ENCODE data around the gene DIABLO.

Gene DIABLO

DNA sequence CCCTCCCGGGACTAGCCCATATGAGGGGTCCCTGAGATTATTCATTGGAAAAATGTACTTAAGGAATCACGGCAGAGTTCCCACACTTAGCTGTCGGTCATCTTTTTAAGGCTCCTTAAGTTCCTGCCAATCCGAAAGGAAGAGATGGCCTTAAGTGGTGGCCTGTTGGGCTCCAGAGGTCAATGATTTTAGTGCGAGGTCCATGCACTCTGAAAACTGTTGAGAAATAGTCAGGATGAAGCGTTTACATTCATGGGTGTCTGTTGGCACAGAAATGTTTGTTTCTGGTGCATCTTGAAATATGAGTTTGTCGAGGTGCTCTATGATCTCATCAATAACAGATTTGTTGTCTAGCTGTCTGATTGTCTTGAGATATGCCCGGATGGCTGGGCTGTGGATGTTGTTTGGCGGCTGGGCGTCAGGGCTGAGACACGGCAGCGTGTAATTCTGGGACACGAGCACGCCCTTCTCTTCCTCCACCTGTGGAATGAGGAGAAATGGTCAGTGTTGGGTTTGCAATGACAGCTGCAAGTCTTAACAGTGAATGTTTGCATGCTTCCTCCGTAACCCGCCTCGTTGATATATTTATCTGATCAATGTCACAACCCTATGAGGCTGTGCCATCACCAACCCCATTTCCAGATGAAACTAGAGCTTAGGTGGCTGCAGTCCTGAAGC is 53.5 kb downstream of the DIABLO start:
- no peaks in the 10 kb centered on the region for H3K36me3 ChIP-seq (ENCODE audit: insufficient read depth, low read length)
- H3K27me3 ChIP-seq (ENCODE audit: insufficient read depth, low read length) = no peaks in the 10 kb centered on the region
- no peaks in the 10 kb centered on the region for H3K4me1 ChIP-seq (ENCODE audit: insufficient read depth, low read length)
- H3K9me3 ChIP-seq (ENCODE audit: low read length) = peaks cover 4% of the 10 kb centered on the region
- H3K4me3 ChIP-seq (ENCODE audit: low read length) = no peak overlapping the region
- H2AFZ ChIP-seq (ENCODE audit: low read depth, low read length) = no peak overlapping the region

DNA sequence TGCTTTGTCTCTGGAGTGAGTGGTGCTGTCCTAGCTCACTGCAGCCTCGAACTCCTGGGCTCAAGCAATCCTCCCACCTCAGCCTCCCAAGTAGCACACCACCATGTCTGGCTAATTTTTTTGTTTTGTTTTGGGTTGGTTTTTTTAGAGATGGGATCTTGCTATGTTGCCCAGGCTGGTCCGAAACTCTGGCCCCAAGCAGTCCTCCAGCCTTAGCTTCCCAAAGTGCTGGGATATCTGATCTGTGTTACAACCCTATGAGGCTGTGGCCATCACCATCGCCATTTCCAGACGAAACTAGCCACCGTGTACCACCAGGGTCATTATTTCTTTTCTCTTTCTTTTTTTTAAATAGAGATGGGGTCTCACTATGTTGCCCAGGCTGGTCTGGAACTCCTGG is 54.5 kb downstream of the DIABLO start:
- Histone ChIP-seq H2AFZ (ENCODE audit: low read depth, low read length) (no peak overlapping the region), H3K27me3 (ENCODE audit: insufficient read depth, low read length) (no peaks in the 10 kb centered on the region), H3K9me3 (ENCODE audit: low read length) (peaks cover 4% of the 10 kb centered on the region), H3K4me1 (ENCODE audit: insufficient read depth, low read length) (peaks cover 7% of the 10 kb centered on the region), H3K36me3 (ENCODE audit: insufficient read depth, low read length) (no peaks in the 10 kb centered on the region), H3K4me3 (ENCODE audit: low read length) (no peak overlapping the region)

DNA sequence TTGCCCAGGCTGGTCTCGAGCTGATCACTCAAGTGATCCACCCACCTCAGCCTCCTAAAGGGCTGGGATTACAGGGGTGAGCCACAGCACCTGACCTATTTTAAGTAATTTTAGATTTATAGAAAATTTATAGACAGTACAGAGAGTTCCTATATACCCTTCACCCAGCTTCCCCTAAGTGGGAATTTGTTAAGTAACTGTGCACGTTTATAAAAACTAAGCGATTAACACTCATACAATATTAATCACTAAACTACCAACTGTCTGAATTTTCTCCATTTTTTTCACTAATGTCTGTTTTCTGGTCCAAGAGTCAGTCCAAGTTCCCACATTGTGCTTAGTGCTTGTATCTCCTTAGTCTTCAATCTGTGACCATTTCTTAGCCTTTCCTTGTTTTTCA is 57.4 kb downstream of the DIABLO start:
- Histone ChIP-seq H2AFZ (ENCODE audit: low read depth, low read length) (no peak overlapping the region), H3K4me1 (ENCODE audit: insufficient read depth, low read length) (peaks cover 7% of the 10 kb centered on the region), H3K9me3 (ENCODE audit: low read length) (peaks cover 4% of the 10 kb centered on the region)

DNA sequence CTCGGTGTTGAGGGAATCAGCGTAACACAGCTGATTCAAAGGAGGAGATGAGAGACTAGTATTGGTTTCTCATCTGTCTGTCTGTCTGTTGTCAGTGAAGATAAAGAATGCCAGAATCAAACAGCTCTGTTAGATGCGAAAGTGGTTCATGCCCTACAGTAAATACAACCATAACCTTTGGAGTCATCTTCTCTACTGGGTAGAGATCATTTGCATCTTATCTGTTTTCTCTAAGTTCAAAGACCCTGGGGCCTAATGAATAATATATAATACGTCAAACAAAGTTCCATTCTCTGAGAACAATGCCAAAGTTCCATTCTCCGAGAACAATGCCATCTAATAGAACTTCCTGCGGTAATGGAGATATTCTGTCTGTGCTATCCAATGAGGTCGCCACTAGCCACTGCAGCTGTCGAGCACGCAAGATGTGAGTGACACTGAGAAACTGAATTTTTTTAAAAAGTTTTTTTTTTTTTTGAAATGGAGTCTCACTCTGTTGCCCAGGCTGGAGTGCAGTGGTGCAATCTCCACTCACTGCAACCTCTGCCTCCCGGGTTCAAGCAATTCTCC is 58.4 kb downstream of the DIABLO start:
- no peaks in the 10 kb centered on the region for H3K27me3 ChIP-seq (ENCODE audit: insufficient read depth, low read length)
- H2AFZ ChIP-seq (ENCODE audit: low read depth, low read length) = no peak overlapping the region
- H3K4me1 ChIP-seq (ENCODE audit: insufficient read depth, low read length) = peaks cover 7% of the 10 kb centered on the region
- H3K9me3 ChIP-seq (ENCODE audit: low read length) = peaks cover 4% of the 10 kb centered on the region
- no peak overlapping the region for H3K4me3 ChIP-seq (ENCODE audit: low read length)
- H3K36me3 ChIP-seq (ENCODE audit: insufficient read depth, low read length) = no peaks in the 10 kb centered on the region

More for the DNA sequence above, 57.4 kb downstream of the DIABLO start:
- H3K27me3 ChIP-seq (ENCODE audit: insufficient read depth, low read length) = no peaks in the 10 kb centered on the region
- no peak overlapping the region for H3K4me3 ChIP-seq (ENCODE audit: low read length)
- no peaks in the 10 kb centered on the region for H3K36me3 ChIP-seq (ENCODE audit: insufficient read depth, low read length)

DNA sequence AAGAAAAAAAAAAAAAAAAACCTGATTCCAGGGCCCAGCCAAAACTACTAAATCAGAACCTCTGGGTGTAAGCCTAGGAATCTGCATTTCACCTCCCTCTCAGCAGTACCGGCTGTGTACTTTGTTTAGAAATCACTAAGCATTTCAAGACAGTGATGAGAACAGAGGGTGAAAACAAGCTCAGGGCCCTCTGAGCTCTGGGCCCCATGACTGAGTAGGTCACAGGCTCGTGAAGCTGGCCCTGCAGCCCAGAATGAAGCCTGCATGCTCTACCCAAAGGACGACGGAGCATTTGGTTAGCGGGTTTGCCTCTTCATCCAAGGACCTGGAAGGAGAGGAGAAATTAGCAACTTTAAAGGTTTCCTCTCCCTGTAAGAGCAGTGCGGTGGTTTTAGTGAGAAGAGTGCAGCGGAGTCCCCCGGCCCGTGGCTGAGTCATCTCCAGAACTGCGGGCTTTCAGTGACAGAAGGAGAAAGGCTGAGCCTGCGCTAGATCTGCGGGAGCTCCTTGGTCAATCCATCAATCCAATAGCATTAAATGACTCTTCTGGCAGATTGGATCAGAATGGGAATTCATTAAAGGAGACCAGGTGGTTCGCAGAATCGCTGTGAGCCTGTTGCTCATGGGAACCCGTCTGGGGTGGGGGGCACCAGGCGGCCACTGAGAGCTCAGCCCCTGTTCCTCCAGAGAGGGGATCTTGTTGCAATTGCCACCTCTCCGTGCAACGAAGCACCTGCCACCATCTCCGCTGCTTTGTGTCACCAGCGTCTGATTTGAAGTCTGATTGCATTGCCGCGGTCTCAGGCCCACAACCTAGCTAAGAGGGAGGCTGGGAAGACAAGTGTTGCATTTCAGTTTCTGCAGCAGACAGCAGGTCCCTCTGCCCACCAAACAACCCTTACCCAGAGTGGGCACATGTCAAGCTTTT is 59.2 kb downstream of the DIABLO start:
- H3K4me1 ChIP-seq (ENCODE audit: insufficient read depth, low read length) = peaks cover 7% of the 10 kb centered on the region
- no peaks in the 10 kb centered on the region for H3K27me3 ChIP-seq (ENCODE audit: insufficient read depth, low read length)
- H2AFZ ChIP-seq (ENCODE audit: low read depth, low read length) = no peak overlapping the region
- no peak overlapping the region for H3K4me3 ChIP-seq (ENCODE audit: low read length)
- H3K9me3 ChIP-seq (ENCODE audit: low read length) = peaks cover 4% of the 10 kb centered on the region
- no peaks in the 10 kb centered on the region for H3K36me3 ChIP-seq (ENCODE audit: insufficient read depth, low read length)

DNA sequence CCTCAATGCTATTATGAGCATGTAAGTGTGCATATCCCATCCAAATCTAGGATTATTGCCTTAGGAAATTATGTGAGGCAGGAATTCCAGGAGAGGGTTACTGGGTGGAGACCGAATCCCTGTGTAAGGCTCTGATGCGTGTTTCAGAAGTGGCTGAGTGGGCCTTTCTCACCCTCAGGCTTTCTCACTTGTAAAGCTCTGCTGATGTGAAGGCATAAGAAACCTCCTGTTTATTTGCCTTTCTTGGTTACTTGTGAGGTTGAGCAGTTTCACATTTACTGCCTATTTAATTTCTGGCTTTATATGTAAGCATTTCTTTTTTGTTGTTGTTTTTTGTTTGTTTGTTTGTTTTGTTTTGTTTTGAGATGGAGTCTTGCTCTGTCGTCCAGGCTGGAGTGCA is 62.9 kb downstream of the DIABLO start:
- Histone ChIP-seq H3K4me1 (ENCODE audit: insufficient read depth, low read length) (peaks cover 7% of the 10 kb centered on the region), H2AFZ (ENCODE audit: low read depth, low read length) (no peak overlapping the region), H3K36me3 (ENCODE audit: insufficient read depth, low read length) (no peaks in the 10 kb centered on the region), H3K27me3 (ENCODE audit: insufficient read depth, low read length) (no peaks in the 10 kb centered on the region), H3K9me3 (ENCODE audit: low read length) (no peaks in the 10 kb centered on the region), H3K4me3 (ENCODE audit: low read length) (no peak overlapping the region)

DNA sequence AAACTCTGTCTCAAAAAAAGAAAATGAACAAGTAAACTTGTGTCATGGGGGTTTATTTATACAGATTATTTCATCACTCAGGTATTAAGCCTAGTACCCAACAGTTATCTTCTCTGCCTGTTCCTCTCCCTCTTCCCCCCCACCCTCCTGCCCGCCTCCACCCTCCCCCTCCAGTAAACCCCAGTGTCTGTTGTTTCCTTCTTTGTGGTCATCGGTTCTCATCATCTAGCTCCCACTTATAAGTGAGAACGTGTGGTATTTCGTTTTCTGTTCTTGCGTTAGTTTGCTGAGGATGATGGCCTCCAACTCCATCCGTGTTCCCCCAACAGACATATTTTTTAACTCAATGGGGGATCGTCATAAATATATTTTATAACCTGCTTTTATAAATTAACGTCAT is 64.2 kb downstream of the DIABLO start:
- H3K36me3 ChIP-seq (ENCODE audit: insufficient read depth, low read length) = no peaks in the 10 kb centered on the region
- H2AFZ ChIP-seq (ENCODE audit: low read depth, low read length) = no peak overlapping the region
- H3K9me3 ChIP-seq (ENCODE audit: low read length) = no peaks in the 10 kb centered on the region
- no peak overlapping the region for H3K4me3 ChIP-seq (ENCODE audit: low read length)
- no peaks in the 10 kb centered on the region for H3K27me3 ChIP-seq (ENCODE audit: insufficient read depth, low read length)
- H3K4me1 ChIP-seq (ENCODE audit: insufficient read depth, low read length) = peaks cover under 1% of the 10 kb centered on the region

DNA sequence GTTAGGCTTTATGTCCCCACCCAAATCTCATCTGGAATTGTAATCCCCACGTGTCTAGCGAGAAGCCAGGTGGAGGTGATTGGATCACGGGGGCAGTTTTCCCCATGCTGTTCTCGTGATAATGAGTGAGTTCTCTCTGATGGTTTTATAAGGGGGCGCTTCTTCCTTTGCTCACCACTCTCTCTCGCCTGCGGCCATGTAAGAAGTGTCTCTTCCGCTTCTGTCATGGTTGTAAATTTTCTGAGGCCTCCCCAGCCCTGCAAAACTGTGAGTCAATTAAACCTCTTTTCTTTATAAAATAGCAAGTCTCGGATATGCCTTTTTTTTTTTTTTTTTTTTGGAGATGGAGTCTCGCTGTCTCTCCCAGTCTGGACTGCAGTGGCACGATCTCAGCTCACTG is 65.1 kb downstream of the DIABLO start:
- Histone ChIP-seq H3K9me3 (ENCODE audit: low read length) (no peaks in the 10 kb centered on the region), H3K4me1 (ENCODE audit: insufficient read depth, low read length) (no peaks in the 10 kb centered on the region), H3K27me3 (ENCODE audit: insufficient read depth, low read length) (no peaks in the 10 kb centered on the region), H2AFZ (ENCODE audit: low read depth, low read length) (no peak overlapping the region), H3K36me3 (ENCODE audit: insufficient read depth, low read length) (no peaks in the 10 kb centered on the region), H3K4me3 (ENCODE audit: low read length) (no peak overlapping the region)

DNA sequence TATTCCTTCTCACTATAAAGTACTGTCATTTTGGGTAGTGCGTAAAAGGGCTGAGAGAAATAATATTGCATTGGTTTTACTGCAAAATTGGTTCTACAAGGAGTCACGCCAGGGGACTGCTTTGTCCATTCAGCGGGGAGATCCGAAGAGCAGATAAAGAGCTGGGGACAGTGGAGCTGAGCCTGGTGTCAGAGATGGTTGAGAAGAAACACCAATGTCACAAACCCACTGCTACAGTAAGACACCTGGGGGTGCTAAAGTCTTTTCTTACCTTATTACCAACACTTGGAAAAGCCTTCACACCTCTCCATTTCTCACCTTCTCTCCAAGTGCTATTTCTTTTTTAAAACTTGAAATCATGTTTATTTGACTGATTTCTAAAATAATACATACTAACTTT is 66.0 kb downstream of the DIABLO start:
- H3K4me3 ChIP-seq (ENCODE audit: low read length) = no peak overlapping the region
- H3K9me3 ChIP-seq (ENCODE audit: low read length) = no peaks in the 10 kb centered on the region
- no peaks in the 10 kb centered on the region for H3K4me1 ChIP-seq (ENCODE audit: insufficient read depth, low read length)
- H3K36me3 ChIP-seq (ENCODE audit: insufficient read depth, low read length) = no peaks in the 10 kb centered on the region
- no peaks in the 10 kb centered on the region for H3K27me3 ChIP-seq (ENCODE audit: insufficient read depth, low read length)
- H2AFZ ChIP-seq (ENCODE audit: low read depth, low read length) = no peak overlapping the region

DNA sequence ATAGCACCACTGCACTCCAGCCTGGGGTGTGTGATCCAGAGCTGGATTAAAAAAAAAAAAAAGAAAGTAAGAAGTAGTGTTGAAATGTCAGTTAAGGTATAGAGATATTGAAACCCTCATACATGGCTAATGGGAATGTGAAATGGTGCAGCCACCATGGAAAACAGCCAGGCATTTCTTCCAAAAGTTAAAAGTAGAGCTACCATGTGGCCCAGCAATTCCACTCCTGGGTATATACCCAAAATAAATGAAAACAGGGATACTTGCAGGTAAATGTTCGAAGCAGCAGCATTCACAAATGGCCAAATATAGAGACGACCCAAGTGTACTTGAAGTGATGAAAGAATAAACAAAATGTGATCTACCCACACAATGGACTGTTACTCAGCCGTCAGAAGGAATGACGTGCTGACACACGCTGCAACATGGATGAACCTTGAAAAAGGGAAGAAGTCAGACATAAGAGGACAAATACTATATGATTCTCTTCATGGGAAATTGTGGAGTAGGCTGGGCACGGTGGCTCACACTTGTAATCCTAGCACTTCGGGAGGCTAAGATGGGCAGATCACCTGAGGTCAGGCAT is 67.1 kb downstream of the DIABLO start:
- no peaks in the 10 kb centered on the region for H3K36me3 ChIP-seq (ENCODE audit: insufficient read depth, low read length)
- no peak overlapping the region for H3K4me3 ChIP-seq (ENCODE audit: low read length)
- no peaks in the 10 kb centered on the region for H3K4me1 ChIP-seq (ENCODE audit: insufficient read depth, low read length)
- no peaks in the 10 kb centered on the region for H3K27me3 ChIP-seq (ENCODE audit: insufficient read depth, low read length)
- H2AFZ ChIP-seq (ENCODE audit: low read depth, low read length) = no peak overlapping the region
- no peaks in the 10 kb centered on the region for H3K9me3 ChIP-seq (ENCODE audit: low read length)
